HepG2 (cell line): Measurements from ENCODE around the gene RFXANK. TPM values are rescaled to one million over a fixed set of nuclear protein-coding genes. Genes with fewer than 3 reads are reported as not detected.
A peak's percentile ranks its signal among the peaks of the same experiment; 100 is the strongest.

Source experiments
- ARNT ChIP-seq: fragments of 450-650 bp; IDR thresholded peaks from 2 replicates; pipeline ENCODE4 v1.6.1; 2017
- CHD2 ChIP-seq: IDR thresholded peaks from 2 replicates; pipeline ENCODE4 v1.6.1; 2011; ENCODE audit warnings: low read depth, low read length, improper control_type of control experiment
- GATAD1 ChIP-seq: IDR thresholded peaks from 2 replicates; pipeline ENCODE4 v1.6.1; 2016; ENCODE audit warnings: missing genetic modification reagents, missing compliant biosample characterization
- HCFC1 ChIP-seq: fragments of 150-350 bp; IDR thresholded peaks from 2 replicates; pipeline ENCODE4 v1.6.1; 2014; ENCODE audit warnings: low read depth, low read length
- HNRNPUL1 ChIP-seq: fragments of 200-400 bp; formaldehyde crosslinking; IDR thresholded peaks from 2 replicates; pipeline ENCODE4 v1.6.1; 2017; ENCODE audit warnings: low read depth, mild to moderate bottlenecking, low read length, moderate library complexity
- RBFOX2 ChIP-seq: fragments of 200-400 bp; formaldehyde crosslinking; IDR thresholded peaks from 2 replicates; pipeline ENCODE4 v1.6.1; 2017; ENCODE audit warnings: low read depth, mild to moderate bottlenecking, low read length
- RBM22 ChIP-seq: fragments of 200-400 bp; formaldehyde crosslinking; optimal IDR thresholded peaks from 2 replicates; pipeline ENCODE3; 2017; ENCODE audit warnings: mild to moderate bottlenecking, low read length, moderate library complexity
- ZFAT ChIP-seq: sonication (generic); formaldehyde crosslinking; conservative IDR thresholded peaks from 2 replicates; pipeline ENCODE4 v1.8.1; 2023; ENCODE audit warnings: missing genetic modification reagents, inconsistent platforms
- ZNF136 ChIP-seq: sonication (generic); formaldehyde crosslinking; IDR thresholded peaks from 2 replicates; pipeline ENCODE4 v1.8.1; 2022; ENCODE audit warnings: low read depth, mild to moderate bottlenecking, moderate library complexity, missing genetic modification reagents
- ZNF234 ChIP-seq: sonication (generic); formaldehyde crosslinking; conservative IDR thresholded peaks from 2 replicates; pipeline ENCODE4 v1.5.1; 2020; ENCODE audit warnings: mild to moderate bottlenecking, missing genetic modification reagents
- ZNF33B ChIP-seq: sonication (generic); formaldehyde crosslinking; IDR thresholded peaks from 2 replicates; pipeline ENCODE4 v1.5.1; 2020; ENCODE audit warnings: mild to moderate bottlenecking, missing genetic modification reagents
- ZNF552 ChIP-seq: sonication (generic); formaldehyde crosslinking; IDR thresholded peaks from 2 replicates; pipeline ENCODE4 v1.9.0; 2022; ENCODE audit warnings: missing genetic modification reagents, mild to moderate bottlenecking, borderline replicate concordance
- ZNF749 ChIP-seq: sonication (generic); formaldehyde crosslinking; IDR thresholded peaks from 2 replicates; pipeline ENCODE4 v1.8.0; 2022; ENCODE audit warnings: mild to moderate bottlenecking, missing genetic modification reagents, moderate library complexity, borderline replicate concordance
- ZNF777 ChIP-seq: sonication (generic); formaldehyde crosslinking; IDR thresholded peaks from 2 replicates; pipeline ENCODE4 v1.4.0; 2020; ENCODE audit warnings: missing genetic modification reagents
- polyA plus RNA-seq, 8 experiments: library from polyadenylated mRNA; depleted of rRNA in 3 of 8; stranded (reverse) in 7 of 8; unstranded in 1 of 8; fragments of >200 nt; fragmentation: Illumina TruSeq in 4 of 8; extraction: Trizol in 4 of 8; gene quantifications; 2 replicates each; pipeline versions ENCODE4 v1.2.1 to v1.2.3, GENCODE V29; 2011 to 2016; ENCODE audit warnings: low read depth in 4 of 8, missing spikeins in 1 of 8, mixed read lengths in 1 of 8; ENCODE audit not compliant: insufficient read depth in 1 of 8
- total RNA-seq, 5 experiments: library from RNA; depleted of rRNA; stranded (reverse); fragments of >200 nt; fragmentation: Illumina TruSeq; extraction: Trizol; gene quantifications; 2 replicates each; pipeline ENCODE4 v1.2.3, GENCODE V29; 2016; ENCODE audit warnings: low read depth in 1 of 5
- TF ChIP-seq, protein P1 (sequence below): sonication (generic); formaldehyde crosslinking; IDR thresholded peaks from 2 replicates; pipeline ENCODE4 v1.4.0; 2020; ENCODE audit warnings: missing genetic modification reagents, borderline replicate concordance
- TF ChIP-seq, protein P2 (sequence below): sonication (generic); formaldehyde crosslinking; IDR thresholded peaks from 2 replicates; pipeline ENCODE4 v1.4.0; 2020; ENCODE audit warnings: missing genetic modification reagents, mild to moderate bottlenecking, borderline replicate concordance
- TF ChIP-seq, protein P3 (sequence below): IDR thresholded peaks from 2 replicates; pipeline ENCODE4 v1.6.1; 2016
- TF ChIP-seq, protein P4 (sequence below): sonication (generic); formaldehyde crosslinking; IDR thresholded peaks from 2 replicates; pipeline ENCODE4 v1.5.0; 2020; ENCODE audit warnings: missing genetic modification reagents, mild to moderate bottlenecking, borderline replicate concordance

The RFXANK gene
- total and polyA plus RNA-seq, 2 of the 13 experiments (the other 11 are each of a cell fraction or from before 2014, with no cell fraction given), result 49.9 to 80.7 TPM

DNA sequence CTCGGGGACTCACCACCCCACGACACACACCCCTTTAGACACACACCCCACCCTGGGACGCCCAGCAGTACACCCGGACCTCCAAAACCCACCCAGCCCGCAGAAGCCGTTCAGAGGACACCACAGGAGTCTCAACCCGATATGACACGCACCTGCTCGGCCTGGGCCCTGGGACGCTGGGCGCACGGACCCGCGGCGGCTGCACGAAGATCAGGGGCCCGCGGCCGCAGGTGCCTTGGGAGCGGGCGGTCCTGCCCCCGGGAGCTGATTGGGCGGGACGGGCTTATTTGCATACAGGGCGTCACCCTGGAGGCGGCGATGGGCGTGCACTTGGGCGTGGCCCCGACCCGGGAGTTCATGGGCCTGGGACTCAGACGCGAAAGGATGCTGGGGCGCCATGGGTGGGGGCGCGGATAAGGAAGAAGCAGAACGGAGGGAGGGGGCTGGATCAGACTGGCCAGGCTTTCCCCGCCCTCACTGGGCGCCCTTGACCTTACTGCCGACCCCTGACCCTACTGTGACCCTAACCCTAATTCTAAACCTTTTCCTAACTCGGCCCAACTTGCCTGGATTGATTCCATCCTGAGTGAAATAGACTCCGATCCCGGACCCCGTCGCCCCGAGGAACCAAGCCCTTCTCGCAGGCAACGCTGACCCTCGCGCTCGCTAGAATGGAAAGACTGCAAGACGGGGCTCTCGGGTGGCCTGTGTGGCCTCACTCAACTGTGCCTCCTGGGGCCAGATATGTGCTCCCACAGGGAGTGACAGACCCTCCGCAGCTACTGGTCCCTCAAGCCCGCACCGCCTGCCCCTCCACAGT, 21.8 kb upstream of the RFXANK start, which contains the start of gene MEF2B (continued):
- TF ChIP-seq, protein P1, sequence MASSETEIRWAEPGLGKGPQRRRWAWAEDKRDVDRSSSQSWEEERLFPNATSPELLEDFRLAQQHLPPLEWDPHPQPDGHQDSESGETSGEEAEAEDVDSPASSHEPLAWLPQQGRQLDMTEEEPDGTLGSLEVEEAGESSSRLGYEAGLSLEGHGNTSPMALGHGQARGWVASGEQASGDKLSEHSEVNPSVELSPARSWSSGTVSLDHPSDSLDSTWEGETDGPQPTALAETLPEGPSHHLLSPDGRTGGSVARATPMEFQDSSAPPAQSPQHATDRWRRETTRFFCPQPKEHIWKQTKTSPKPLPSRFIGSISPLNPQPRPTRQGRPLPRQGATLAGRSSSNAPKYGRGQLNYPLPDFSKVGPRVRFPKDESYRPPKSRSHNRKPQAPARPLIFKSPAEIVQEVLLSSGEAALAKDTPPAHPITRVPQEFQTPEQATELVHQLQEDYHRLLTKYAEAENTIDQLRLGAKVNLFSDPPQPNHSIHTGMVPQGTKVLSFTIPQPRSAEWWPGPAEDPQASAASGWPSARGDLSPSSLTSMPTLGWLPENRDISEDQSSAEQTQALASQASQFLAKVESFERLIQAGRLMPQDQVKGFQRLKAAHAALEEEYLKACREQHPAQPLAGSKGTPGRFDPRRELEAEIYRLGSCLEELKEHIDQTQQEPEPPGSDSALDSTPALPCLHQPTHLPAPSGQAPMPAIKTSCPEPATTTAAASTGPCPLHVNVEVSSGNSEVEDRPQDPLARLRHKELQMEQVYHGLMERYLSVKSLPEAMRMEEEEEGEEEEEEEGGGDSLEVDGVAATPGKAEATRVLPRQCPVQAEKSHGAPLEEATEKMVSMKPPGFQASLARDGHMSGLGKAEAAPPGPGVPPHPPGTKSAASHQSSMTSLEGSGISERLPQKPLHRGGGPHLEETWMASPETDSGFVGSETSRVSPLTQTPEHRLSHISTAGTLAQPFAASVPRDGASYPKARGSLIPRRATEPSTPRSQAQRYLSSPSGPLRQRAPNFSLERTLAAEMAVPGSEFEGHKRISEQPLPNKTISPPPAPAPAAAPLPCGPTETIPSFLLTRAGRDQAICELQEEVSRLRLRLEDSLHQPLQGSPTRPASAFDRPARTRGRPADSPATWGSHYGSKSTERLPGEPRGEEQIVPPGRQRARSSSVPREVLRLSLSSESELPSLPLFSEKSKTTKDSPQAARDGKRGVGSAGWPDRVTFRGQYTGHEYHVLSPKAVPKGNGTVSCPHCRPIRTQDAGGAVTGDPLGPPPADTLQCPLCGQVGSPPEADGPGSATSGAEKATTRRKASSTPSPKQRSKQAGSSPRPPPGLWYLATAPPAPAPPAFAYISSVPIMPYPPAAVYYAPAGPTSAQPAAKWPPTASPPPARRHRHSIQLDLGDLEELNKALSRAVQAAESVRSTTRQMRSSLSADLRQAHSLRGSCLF (CRISPR knock-in tag), result no peak
- TF ChIP-seq ZNF234 (CRISPR knock-in tag), result no peak
- TF ChIP-seq HCFC1, result no peak
- TF ChIP-seq CHD2, result no peak
- no peak for TF ChIP-seq ZNF552 (CRISPR knock-in tag)
- no peak for TF ChIP-seq RBM22
- no peak for TF ChIP-seq ZNF777 (CRISPR knock-in tag)
- no peak for TF ChIP-seq ZNF136 (CRISPR knock-in tag)
- TF ChIP-seq, protein P2, sequence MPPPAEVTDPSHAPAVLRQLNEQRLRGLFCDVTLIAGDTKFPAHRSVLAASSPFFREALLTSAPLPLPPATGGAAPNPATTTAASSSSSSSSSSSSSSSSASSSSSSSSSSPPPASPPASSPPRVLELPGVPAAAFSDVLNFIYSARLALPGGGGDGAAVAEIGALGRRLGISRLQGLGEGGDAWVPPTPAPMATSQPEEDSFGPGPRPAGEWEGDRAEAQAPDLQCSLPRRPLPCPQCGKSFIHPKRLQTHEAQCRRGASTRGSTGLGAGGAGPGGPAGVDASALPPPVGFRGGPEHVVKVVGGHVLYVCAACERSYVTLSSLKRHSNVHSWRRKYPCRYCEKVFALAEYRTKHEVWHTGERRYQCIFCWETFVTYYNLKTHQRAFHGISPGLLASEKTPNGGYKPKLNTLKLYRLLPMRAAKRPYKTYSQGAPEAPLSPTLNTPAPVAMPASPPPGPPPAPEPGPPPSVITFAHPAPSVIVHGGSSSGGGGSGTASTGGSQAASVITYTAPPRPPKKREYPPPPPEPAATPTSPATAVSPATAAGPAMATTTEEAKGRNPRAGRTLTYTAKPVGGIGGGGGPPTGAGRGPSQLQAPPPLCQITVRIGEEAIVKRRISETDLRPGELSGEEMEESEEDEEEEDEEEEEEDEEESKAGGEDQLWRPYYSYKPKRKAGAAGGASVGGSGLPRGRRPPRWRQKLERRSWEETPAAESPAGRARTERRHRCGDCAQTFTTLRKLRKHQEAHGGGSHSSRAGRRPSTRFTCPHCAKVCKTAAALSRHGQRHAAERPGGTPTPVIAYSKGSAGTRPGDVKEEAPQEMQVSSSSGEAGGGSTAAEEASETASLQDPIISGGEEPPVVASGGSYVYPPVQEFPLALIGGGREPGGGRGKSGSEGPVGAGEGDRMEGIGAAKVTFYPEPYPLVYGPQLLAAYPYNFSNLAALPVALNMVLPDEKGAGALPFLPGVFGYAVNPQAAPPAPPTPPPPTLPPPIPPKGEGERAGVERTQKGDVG (CRISPR knock-in tag), result no peak
- TF ChIP-seq, protein P3, sequence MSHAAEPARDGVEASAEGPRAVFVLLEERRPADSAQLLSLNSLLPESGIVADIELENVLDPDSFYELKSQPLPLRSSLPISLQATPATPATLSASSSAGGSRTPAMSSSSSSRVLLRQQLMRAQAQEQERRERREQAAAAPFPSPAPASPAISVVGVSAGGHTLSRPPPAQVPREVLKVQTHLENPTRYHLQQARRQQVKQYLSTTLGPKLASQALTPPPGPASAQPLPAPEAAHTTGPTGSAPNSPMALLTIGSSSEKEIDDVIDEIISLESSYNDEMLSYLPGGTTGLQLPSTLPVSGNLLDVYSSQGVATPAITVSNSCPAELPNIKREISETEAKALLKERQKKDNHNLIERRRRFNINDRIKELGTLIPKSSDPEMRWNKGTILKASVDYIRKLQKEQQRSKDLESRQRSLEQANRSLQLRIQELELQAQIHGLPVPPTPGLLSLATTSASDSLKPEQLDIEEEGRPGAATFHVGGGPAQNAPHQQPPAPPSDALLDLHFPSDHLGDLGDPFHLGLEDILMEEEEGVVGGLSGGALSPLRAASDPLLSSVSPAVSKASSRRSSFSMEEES (CRISPR knock-in tag), result no peak
- no peak for TF ChIP-seq HNRNPUL1
- no peak for TF ChIP-seq ZFAT (CRISPR knock-in tag)
- peak; percentile 76 for TF ChIP-seq RBFOX2
- TF ChIP-seq GATAD1 (CRISPR knock-in tag), result no peak
- no peak for TF ChIP-seq ZNF749 (CRISPR knock-in tag)
- TF ChIP-seq ZNF33B (CRISPR knock-in tag), result 0 out of 2 replicates have a peak, but pooled peaks have one; percentile 57
- no peak for TF ChIP-seq ARNT
- TF ChIP-seq, protein P4, sequence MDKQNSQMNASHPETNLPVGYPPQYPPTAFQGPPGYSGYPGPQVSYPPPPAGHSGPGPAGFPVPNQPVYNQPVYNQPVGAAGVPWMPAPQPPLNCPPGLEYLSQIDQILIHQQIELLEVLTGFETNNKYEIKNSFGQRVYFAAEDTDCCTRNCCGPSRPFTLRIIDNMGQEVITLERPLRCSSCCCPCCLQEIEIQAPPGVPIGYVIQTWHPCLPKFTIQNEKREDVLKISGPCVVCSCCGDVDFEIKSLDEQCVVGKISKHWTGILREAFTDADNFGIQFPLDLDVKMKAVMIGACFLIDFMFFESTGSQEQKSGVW (CRISPR knock-in tag), result no peak
